KOPT-K1 (cell line): ENCODE data around the gene PTPRT.

Experiments used
- H3K27ac ChIP-seq: fragments of 200-600 bp; sonication (generic); 2 replicates; pipeline ENCODE4 v1.5.1; 2016; ENCODE audit warnings: antibody characterized with exemption, mild to moderate bottlenecking, low read depth, low read length; ENCODE audit not compliant: poor library complexity, severe bottlenecking
- H3K36me3 ChIP-seq: fragments of 200-600 bp; sonication (generic); 2 replicates; pipeline ENCODE4 v1.5.1; 2017; ENCODE audit warnings: antibody characterized with exemption, mild to moderate bottlenecking, low read length, moderate library complexity; ENCODE audit not compliant: insufficient read depth
- H3K9me3 ChIP-seq: fragments of 200-600 bp; sonication (generic); 2 replicates; pipeline ENCODE4 v1.5.1; 2017; ENCODE audit warnings: antibody characterized with exemption, low read length, mild to moderate bottlenecking; ENCODE audit not compliant: insufficient read depth, poor library complexity, severe bottlenecking

Gene PTPRT

DNA sequence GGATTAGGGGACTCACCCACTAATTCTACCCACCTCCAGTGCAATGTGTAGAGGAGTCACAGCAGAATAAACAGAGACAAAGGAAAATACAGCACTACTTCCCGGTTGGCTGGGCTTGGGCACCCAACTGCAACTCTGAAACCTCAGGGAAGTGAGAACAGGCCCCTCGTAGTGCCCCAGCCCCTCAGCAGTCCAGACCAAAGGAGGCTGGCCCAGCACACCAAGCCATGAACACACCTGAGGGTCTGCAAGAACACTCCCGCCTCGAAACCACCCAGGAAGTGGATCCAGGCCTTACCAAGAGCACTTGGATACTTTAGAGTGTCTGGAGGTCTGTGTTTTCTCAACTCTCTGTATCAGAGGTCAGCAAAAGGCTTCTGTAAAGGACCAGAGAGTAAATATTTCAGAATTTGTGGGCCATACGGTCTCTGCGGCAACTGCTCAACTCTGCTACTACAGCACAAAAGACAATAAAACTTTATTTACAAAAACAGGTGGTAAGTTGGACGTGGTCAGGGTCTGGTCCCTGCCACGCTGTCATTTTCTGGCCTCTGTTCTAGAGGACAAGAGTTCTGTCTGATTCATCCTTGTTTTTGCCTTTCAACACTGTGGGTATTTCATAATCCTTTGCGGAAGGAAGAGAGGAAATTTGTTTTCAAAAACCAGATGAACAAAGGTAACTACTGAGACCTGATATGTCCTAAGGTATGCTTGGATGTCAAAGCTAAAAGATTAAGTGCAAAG is 154.6 kb downstream of the PTPRT start:
- no peaks in the 10 kb centered on the region for H3K36me3 ChIP-seq
- no peaks in the 10 kb centered on the region for H3K9me3 ChIP-seq
- H3K27ac ChIP-seq, result no peak overlapping the region

DNA sequence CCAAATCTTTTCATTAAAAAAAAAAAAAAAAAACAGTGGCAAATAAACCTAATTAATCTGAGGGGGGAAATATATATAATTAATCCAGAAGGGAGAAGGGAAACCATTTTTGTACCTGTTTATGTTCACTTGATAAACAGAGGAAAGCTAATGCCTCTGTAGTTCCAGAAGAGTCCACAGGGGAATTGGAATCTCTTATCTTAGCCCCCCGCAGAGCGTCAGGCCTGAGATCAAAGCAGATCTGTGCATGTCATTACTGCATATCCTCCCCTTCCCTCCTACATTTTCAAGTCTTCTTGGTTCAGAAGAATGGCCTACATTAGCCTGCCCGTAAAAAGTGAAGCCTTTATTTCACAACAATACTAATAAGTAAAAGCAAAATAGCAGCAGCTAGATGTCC is 157.2 kb downstream of the PTPRT start:
- Histone ChIP-seq H3K27ac (no peak overlapping the region), H3K36me3 (no peaks in the 10 kb centered on the region), H3K9me3 (no peaks in the 10 kb centered on the region)

DNA sequence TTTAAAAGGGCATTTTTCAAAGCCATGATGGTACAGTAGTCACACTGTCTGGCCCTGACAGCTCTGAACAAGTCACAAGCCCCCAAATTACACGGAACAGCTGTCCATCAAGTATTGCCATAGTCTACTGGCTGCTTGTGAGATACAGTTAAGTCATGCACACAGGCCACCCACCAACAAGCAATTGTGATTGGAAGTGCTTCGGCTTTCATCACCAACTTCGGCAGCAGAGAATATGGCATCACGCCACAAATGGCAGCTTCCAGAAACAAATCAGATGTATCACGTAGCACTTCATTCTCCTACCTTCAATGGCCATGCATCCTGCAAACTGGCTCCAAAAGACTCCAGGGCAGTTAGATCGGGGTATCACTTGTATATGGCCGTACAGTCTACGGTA is 160.5 kb downstream of the PTPRT start:
- H3K9me3 ChIP-seq, result no peaks in the 10 kb centered on the region
- H3K27ac ChIP-seq, result no peak overlapping the region
- no peaks in the 10 kb centered on the region for H3K36me3 ChIP-seq

DNA sequence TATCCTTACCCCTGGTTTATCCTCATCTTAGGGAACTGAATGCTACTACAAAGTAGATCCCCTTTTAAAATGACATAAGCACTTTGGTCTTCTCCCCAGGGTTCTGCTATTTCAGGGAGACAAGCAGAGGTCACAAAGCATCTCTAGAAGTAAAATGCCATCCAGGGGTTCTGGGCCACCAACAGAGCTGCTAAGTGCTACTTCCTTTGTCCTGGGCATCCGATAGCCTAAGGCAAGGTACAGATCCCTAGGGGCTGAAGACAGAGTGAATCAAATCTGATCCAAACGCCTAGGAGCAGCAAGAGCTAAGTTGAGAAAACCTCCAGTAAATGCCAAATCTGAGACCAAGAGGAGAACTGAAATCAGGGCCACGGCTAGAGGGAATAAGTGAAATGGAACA is 161.2 kb downstream of the PTPRT start:
- no peaks in the 10 kb centered on the region for H3K9me3 ChIP-seq
- no peaks in the 10 kb centered on the region for H3K36me3 ChIP-seq
- H3K27ac ChIP-seq, result no peak overlapping the region

DNA sequence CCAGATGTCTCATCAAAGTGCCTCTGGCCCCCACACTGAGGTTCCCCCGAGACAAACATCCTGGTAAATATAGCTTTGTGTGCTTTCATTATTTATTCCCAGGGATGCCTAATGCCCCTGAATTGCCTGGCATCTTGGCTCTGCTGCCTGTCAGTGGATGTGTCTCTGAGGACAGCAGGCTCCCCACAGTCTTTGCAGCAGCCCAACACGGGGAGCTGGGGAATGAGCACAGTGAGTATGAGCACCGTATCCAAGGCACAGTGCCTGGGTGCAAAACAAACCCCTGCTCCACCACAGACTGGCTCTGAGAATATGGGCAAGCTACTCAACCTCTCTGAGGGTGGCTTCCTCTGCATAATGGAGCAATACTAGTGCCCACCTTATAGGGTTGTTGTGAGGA is 165.9 kb downstream of the PTPRT start:
- H3K9me3 ChIP-seq, result no peaks in the 10 kb centered on the region
- no peak overlapping the region for H3K27ac ChIP-seq
- no peaks in the 10 kb centered on the region for H3K36me3 ChIP-seq

DNA sequence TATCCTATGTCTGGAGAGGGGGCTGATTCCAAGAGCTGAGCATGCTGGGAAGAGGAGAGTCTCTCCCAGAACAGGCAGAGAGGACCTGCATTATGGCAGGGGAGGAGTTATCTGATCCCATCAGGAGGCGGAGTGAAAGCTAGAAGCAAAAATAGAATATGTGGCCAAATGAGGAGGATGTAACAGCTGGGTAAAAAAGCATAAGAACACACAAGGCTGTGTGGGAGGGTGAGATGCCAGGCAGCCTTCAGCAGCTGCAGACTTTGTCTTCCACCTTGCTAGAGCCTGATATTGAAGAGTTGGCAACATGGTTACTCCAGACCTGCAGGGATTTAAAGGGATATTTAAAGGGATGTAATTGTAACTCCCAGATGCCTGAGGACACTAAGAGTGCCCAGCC is 167.1 kb downstream of the PTPRT start:
- Histone ChIP-seq H3K9me3 (no peaks in the 10 kb centered on the region), H3K27ac (no peak overlapping the region), H3K36me3 (no peaks in the 10 kb centered on the region)

DNA sequence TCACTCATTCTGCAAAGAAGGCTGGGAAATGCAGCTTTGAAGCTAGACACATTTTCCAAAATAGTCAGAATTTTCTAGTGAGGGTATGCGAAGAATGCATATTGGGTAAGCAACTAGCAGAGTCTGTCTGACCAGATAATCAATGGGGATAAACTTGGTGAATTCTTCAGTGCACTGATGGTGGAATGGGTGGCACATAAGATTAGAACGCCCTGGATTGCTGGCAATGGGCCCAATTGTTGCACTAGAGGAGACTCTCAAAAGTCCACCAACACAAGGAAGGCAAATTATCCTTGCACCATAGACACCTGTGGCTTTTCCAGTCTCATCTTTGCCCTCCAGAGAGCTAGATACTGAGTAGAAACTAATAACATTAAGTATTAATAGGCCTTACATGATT is 167.6 kb downstream of the PTPRT start:
- Histone ChIP-seq H3K9me3 (no peaks in the 10 kb centered on the region), H3K36me3 (no peaks in the 10 kb centered on the region), H3K27ac (no peak overlapping the region)

DNA sequence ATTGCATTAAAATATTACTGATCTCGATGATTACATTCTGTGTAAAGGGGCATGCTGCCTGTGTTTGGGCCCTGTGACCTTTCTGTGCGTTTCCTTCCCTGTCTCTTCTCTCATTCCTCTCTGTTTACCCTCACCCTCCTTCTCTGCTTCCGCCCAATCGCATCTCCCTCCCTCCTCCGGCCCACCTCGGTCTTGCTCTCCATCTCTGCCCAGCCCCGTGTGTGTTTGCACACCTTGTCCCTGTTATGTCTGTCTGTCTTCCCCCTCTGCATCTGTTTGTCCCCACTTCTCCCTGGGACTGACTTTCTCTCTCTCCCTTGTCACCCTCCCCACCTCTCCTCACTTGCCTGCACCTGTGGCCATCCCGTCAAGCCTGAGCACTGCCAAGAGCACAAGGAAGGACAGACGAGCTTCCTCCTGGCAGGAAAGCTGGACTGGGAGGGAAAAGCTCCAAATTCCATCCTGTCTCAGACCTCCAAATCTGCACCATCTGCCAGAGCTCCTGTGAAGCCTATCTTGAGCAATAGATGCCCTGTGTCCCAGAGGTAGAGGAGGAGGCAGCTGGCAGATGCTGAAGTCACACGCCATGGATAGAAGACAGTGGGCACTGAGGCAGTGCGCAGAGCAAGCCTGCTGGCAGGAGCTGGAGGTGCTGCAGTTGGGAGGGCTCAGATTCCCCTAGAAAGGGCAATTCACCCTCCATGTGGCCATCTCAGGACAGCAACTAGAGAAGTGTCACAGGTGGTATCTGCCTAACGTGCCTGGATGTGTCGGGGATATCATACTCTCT is 172.3 kb downstream of the PTPRT start:
- Histone ChIP-seq H3K9me3 (no peaks in the 10 kb centered on the region), H3K36me3 (no peaks in the 10 kb centered on the region), H3K27ac (no peak overlapping the region)

DNA sequence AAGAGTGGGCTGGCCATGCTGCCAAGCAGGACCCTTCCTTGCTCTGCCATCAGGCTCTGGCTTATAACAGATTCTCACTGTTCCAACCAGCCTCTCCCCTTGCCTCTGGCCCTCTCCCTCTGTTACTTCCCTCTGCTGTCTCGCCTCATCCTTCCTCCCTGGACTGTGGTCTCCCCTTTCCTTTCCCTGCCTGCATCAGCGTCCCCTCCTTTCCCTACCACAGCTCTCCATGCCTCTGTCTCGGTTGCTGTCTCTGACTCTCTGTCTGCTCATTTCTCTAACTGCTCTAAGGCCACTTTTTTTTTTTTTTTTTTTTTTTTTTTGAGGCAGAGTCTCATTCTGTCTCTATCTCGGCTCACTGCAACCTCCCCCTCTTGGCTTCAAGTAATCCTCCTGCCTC is 173.4 kb downstream of the PTPRT start:
- H3K27ac ChIP-seq, result no peak overlapping the region
- no peaks in the 10 kb centered on the region for H3K9me3 ChIP-seq
- H3K36me3 ChIP-seq, result no peaks in the 10 kb centered on the region

DNA sequence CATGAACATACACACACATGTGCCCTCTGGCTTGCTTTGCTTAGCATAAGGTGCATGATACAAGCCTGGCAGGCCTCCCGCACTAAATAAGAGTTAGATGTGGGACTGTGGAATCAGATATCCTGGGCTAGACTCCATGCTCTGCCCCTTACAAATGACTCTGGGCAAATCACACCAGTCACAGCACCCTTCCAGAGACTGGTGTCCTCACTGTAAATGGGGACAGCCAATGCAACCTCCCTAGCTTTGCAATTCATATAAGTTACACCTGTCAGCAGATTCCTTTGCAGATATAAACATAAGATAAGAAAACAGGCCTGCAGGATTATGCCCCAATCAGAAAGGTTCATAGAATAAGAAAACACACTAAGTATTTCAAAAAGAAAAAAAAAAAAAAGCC is 174.1 kb downstream of the PTPRT start:
- Histone ChIP-seq H3K9me3 (no peaks in the 10 kb centered on the region), H3K27ac (no peak overlapping the region), H3K36me3 (no peaks in the 10 kb centered on the region)

DNA sequence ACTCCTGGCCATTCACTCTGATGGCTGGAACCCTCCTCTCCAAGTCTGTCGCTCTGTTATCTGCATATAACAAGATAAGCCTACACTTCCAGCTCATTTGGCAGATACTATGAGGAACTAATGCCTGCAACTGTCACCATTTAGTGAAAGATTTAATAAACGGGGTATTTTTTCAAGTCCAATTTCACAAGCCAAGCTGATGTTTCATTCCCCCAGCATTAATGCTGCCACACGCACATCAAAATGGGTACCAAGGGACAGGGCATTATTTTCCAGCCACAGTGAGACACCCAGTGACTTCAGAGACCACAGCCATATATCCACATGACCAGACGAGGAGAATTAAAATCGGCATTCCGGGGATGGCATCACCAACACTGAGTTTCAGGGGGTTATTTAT is 175.5 kb downstream of the PTPRT start:
- H3K27ac ChIP-seq, result no peak overlapping the region
- H3K36me3 ChIP-seq, result no peaks in the 10 kb centered on the region
- H3K9me3 ChIP-seq, result no peaks in the 10 kb centered on the region

DNA sequence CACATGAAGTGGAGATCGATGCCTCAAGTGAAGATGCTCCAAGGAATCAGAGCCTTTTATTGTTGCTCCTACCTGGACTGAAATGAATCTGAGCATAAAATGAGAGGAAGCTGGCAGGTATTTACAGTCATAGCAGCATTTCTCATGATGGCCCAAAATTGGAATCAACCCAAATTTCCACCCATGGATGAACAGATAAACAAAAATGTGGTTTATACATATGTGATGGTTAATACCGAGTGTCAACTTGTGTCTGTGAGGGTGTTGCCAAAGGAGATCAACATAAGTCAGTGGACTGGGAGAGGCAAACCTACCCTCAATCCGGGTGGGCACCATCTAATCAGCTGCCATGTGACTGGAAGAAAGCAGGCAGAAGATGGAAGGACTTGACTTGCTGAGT is 178.2 kb downstream of the PTPRT start:
- H3K36me3 ChIP-seq, result no peaks in the 10 kb centered on the region
- H3K9me3 ChIP-seq, result no peaks in the 10 kb centered on the region
- H3K27ac ChIP-seq, result no peak overlapping the region

DNA sequence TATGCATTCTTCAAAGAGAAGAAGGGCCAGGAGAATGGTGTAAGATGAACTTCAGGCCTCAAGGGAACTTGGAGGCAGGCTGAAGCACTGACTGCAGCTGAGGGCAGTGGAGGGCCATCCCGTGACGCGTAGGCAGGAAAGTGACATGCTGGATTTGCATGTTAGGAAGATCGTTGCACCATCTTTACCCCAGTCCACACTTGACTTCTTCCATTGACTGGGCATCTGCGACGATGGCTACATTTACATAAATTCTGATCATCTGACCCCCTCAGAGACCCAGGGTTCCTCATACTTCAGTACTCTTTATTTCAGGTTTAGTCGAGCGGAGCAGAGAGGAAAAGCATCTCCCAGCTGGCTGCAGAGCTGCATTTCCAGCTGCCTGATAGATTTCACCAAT is 180.2 kb downstream of the PTPRT start:
- H3K27ac ChIP-seq, result no peak overlapping the region
- H3K9me3 ChIP-seq, result no peaks in the 10 kb centered on the region
- H3K36me3 ChIP-seq, result no peaks in the 10 kb centered on the region

DNA sequence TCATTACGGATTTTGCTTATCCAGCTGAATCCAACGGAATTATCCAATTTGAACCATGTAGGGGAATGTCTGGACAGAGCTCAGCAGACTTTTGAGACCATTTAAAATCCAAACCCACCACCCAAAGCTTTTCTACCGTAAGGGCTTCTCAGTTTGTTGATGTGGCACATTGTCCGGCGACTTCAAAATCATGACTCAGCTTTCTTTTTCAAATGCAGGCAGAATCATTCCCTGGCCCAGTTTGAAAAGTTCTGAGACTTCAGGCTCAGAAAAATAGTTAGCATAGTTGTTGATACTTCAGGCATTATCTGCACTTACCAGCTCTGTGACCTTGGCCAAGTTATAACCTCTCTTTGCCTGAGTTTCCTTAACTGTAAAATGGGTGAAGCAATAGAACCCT is 182.2 kb downstream of the PTPRT start:
- no peaks in the 10 kb centered on the region for H3K9me3 ChIP-seq
- no peak overlapping the region for H3K27ac ChIP-seq
- no peaks in the 10 kb centered on the region for H3K36me3 ChIP-seq

DNA sequence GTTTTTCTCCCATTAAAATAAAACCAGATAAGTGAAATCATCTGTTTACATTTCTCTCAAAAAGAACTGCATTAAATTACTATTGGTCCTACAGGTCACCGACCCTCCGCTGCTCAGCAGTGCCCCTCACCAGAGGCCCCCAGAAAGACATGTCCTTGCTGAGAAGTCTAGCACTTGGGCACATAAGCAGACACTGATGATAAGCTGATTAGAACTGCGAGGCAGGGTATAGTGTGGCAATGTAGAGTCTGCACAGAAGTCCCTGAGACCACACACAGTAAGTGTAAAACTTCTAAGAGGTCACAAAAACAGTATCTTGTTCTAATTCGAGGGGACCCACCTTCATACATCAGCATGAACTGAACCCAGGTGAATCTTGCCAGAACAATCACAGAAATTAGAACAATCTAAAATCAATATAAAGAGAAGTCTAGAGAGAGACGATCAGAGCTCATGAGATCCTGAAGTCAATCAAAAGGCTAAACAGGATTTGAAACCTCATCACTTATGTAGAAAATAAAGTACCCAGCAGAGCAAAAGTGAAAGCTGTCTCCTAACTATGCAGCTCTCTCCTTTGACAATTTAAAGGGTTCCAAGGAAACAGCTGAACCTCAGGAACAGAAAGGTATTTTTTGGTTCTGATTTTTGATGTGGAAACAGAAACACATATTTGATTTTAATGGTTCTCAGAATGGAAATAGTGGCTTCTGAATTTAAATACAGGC is 182.9 kb downstream of the PTPRT start:
- H3K9me3 ChIP-seq, result no peaks in the 10 kb centered on the region
- no peak overlapping the region for H3K27ac ChIP-seq
- H3K36me3 ChIP-seq, result no peaks in the 10 kb centered on the region
